Ectodermal cell (in vitro differentiated cells): ENCODE data around the gene TESMIN.

Experiments used
- H3K27ac ChIP-seq: 2 replicates; pipeline ENCODE4 v1.7.0; 2013; ENCODE audit warnings: mild to moderate bottlenecking, low read depth, low read length; ENCODE audit not compliant: insufficient read depth, poor library complexity, severe bottlenecking
- H3K27me3 ChIP-seq: 2 replicates; pipeline ENCODE4 v1.7.0; 2013; ENCODE audit warnings: mild to moderate bottlenecking, low read length; ENCODE audit not compliant: insufficient read depth, control insufficient read depth, poor library complexity, severe bottlenecking
- H3K36me3 ChIP-seq: one replicate; pipeline ENCODE4 v1.7.0; 2013; ENCODE audit warnings: low read length; ENCODE audit not compliant: control insufficient read depth, insufficient read depth
- H3K4me1 ChIP-seq: one replicate; pipeline ENCODE4 v1.7.0; 2013; ENCODE audit warnings: low read length; ENCODE audit not compliant: control insufficient read depth, insufficient read depth
- H3K4me3 ChIP-seq: 2 replicates; pipeline ENCODE4 v1.7.0; 2013; ENCODE audit warnings: low read depth, low read length, control low read depth; ENCODE audit not compliant: insufficient read depth
- H3K9me3 ChIP-seq: 2 replicates; pipeline ENCODE4 v1.7.0; 2013; ENCODE audit warnings: mild to moderate bottlenecking, low read length, moderate library complexity; ENCODE audit not compliant: control insufficient read depth
- WGBS, 2 experiments: methylation state at CpG; one replicate each; pipeline ENCODE4 v1.1.7; 2013; ENCODE audit warnings: missing lambda C conversion rate in 2 of 2; 5-methylcytosine and 5-hydroxymethylcytosine counted together

TESMIN gene

GRCh38 chr11:68776442-68777235 lies 25.3 kb upstream of the TESMIN start:
- Histone ChIP-seq H3K36me3 (no peaks in the 10 kb centered on the region), H3K9me3 (no peaks in the 10 kb centered on the region), H3K4me1 (no peaks in the 10 kb centered on the region), H3K27me3 (no peaks in the 10 kb centered on the region), H3K4me3 (no peak overlapping the region), H3K27ac (no peak overlapping the region)
- 87 to 90% methylated on average over 20 of the region's 20 CpGs for WGBS, 2 experiments

GRCh38 chr11:68775951-68776388 lies 24.6 kb upstream of the TESMIN start:
- no peaks in the 10 kb centered on the region for H3K4me1 ChIP-seq
- H3K27ac ChIP-seq, result no peak overlapping the region
- no peaks in the 10 kb centered on the region for H3K36me3 ChIP-seq
- 92 to 95% methylated on average over 4 of the region's 4 CpGs for WGBS, 2 experiments
- H3K4me3 ChIP-seq, result no peak overlapping the region
- no peaks in the 10 kb centered on the region for H3K27me3 ChIP-seq
- no peaks in the 10 kb centered on the region for H3K9me3 ChIP-seq

- 90 to 97% methylated on average over 8 to 9 of the region's 9 CpGs for WGBS, 2 experiments
- Histone ChIP-seq H3K27ac (no peak overlapping the region), H3K4me3 (no peak overlapping the region), H3K36me3 (no peaks in the 10 kb centered on the region), H3K27me3 (no peaks in the 10 kb centered on the region), H3K9me3 (no peaks in the 10 kb centered on the region), H3K4me1 (no peaks in the 10 kb centered on the region)
Observed at GRCh38 chr11:68774194-68774585, 22.9 kb upstream of the TESMIN start.

GRCh38 chr11:68773521-68774193 lies 22.3 kb upstream of the TESMIN start:
- WGBS, 2 experiments, result 95 to 96% methylated on average over 22 of the region's 22 CpGs

GRCh38 chr11:68772936-68773335 lies 21.6 kb upstream of the TESMIN start:
- 94 to 95% methylated on average over 20 of the region's 20 CpGs for WGBS, 2 experiments
- Histone ChIP-seq H3K9me3 (no peaks in the 10 kb centered on the region), H3K36me3 (no peaks in the 10 kb centered on the region), H3K27ac (no peak overlapping the region), H3K4me3 (no peak overlapping the region), H3K4me1 (no peaks in the 10 kb centered on the region), H3K27me3 (no peaks in the 10 kb centered on the region)

More at GRCh38 chr11:68773521-68774193, 22.3 kb upstream of the TESMIN start:
- Histone ChIP-seq H3K27ac (no peak overlapping the region), H3K4me3 (no peak overlapping the region), H3K27me3 (no peaks in the 10 kb centered on the region), H3K4me1 (no peaks in the 10 kb centered on the region), H3K9me3 (no peaks in the 10 kb centered on the region), H3K36me3 (no peaks in the 10 kb centered on the region)

- Histone ChIP-seq H3K36me3 (no peaks in the 10 kb centered on the region), H3K4me1 (no peaks in the 10 kb centered on the region), H3K27me3 (no peaks in the 10 kb centered on the region), H3K4me3 (no peak overlapping the region), H3K27ac (no peak overlapping the region), H3K9me3 (no peaks in the 10 kb centered on the region)
- WGBS, 2 experiments, result 93 to 95% methylated on average over 12 of the region's 12 CpGs
Observed at GRCh38 chr11:68770781-68771180, 19.5 kb upstream of the TESMIN start.

GRCh38 chr11:68767672-68768071 lies 16.4 kb upstream of the TESMIN start:
- H3K27ac ChIP-seq, result no peak overlapping the region
- WGBS, 2 experiments, result 90 to 94% methylated on average over 11 of the region's 11 CpGs
- H3K4me3 ChIP-seq, result no peak overlapping the region
- no peaks in the 10 kb centered on the region for H3K9me3 ChIP-seq
- no peaks in the 10 kb centered on the region for H3K4me1 ChIP-seq
- no peaks in the 10 kb centered on the region for H3K27me3 ChIP-seq
- no peaks in the 10 kb centered on the region for H3K36me3 ChIP-seq

GRCh38 chr11:68766786-68767185 lies 15.5 kb upstream of the TESMIN start:
- H3K9me3 ChIP-seq, result no peaks in the 10 kb centered on the region
- H3K27ac ChIP-seq, result no peak overlapping the region
- H3K4me3 ChIP-seq, result no peak overlapping the region
- H3K4me1 ChIP-seq, result no peaks in the 10 kb centered on the region
- no peaks in the 10 kb centered on the region for H3K36me3 ChIP-seq
- 96% methylated on average over 8 of the region's 8 CpGs for WGBS, 2 experiments
- no peaks in the 10 kb centered on the region for H3K27me3 ChIP-seq

GRCh38 chr11:68764746-68765145 lies 13.4 kb upstream of the TESMIN start:
- Histone ChIP-seq H3K36me3 (no peaks in the 10 kb centered on the region), H3K27ac (no peak overlapping the region), H3K9me3 (no peaks in the 10 kb centered on the region), H3K27me3 (no peaks in the 10 kb centered on the region), H3K4me3 (no peak overlapping the region), H3K4me1 (no peaks in the 10 kb centered on the region)
- 86 to 88% methylated on average over 15 to 16 of the region's 16 CpGs for WGBS, 2 experiments

GRCh38 chr11:68763926-68764657 lies 12.8 kb upstream of the TESMIN start:
- Histone ChIP-seq H3K36me3 (no peaks in the 10 kb centered on the region), H3K4me1 (no peaks in the 10 kb centered on the region), H3K27ac (no peak overlapping the region), H3K4me3 (no peak overlapping the region), H3K9me3 (no peaks in the 10 kb centered on the region), H3K27me3 (no peaks in the 10 kb centered on the region)
- WGBS, 2 experiments, result 89 to 91% methylated on average over 14 of the region's 14 CpGs
